ENCODE data around the gene MUC6.

Gene MUC6

DNA sequence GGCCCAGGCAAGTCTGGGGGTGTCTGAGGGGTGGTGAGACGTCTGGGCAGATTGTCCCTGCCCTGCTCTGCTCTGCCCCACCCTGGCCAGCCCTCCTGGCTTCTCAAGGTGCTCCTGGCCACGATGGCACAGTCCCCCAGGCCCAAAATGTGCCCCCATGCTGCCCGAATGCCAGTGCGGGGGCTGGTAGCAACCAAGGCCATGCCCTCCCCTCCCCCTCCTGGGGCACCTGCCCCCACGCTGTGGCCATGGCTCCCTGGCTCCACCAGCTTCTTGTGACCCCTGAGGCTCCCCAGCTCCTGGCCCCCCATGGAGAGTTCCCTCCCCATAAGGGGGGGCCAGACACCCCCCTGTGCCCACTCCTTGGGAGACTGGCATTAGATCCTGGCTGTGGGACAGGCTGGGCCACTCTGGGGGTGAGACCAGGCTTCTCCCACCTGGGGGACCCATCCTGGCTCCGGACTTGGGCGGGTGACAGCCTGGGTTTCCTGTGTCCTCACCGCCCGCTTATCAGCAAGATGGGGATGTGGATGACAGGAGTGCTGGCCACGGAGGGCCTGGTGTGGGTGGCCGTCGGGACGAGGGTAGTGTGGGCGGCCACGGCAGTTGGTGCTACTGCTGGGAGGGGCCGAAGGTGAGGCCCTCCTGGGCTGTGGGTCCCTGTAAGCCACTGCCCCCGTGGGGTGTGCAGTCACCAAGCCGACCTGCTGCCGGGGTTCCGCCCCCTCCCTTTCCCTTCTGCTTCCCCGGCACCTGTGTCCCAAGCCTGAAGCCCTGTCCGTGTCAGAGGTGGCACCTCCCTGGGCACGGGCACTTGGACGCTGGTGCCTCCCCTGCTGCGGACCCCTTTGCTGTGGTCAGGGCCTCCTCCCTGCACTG lies 15.9 kb upstream of the MUC6 start:
- Histone ChIP-seq H3K4me2 (no peak overlapping the region), H3K79me2 (ENCODE audit: insufficient read depth, low read depth) (no peaks in the 10 kb centered on the region), H3K27me3 (ENCODE audit: insufficient read depth, low read depth) (peaks cover 92% of the 10 kb centered on the region), H2AFZ (ENCODE audit: low read depth) (no peak overlapping the region), H3K4me3 (IDR thresholded peaks at IDR 0.05; ENCODE audit: insufficient read depth, low read depth, low read length) (no peak overlapping the region), H3K36me3 (ENCODE audit: insufficient read depth) (no peaks in the 10 kb centered on the region), H3K4me1 (ENCODE audit: low read depth, poor library complexity, severe bottlenecking) (no peaks in the 10 kb centered on the region), H4K20me1 (ENCODE audit: insufficient read depth) (no peaks in the 10 kb centered on the region), H3K9ac (no peak overlapping the region), H3K27ac (no peak overlapping the region)
- TF ChIP-seq, protein P1, sequence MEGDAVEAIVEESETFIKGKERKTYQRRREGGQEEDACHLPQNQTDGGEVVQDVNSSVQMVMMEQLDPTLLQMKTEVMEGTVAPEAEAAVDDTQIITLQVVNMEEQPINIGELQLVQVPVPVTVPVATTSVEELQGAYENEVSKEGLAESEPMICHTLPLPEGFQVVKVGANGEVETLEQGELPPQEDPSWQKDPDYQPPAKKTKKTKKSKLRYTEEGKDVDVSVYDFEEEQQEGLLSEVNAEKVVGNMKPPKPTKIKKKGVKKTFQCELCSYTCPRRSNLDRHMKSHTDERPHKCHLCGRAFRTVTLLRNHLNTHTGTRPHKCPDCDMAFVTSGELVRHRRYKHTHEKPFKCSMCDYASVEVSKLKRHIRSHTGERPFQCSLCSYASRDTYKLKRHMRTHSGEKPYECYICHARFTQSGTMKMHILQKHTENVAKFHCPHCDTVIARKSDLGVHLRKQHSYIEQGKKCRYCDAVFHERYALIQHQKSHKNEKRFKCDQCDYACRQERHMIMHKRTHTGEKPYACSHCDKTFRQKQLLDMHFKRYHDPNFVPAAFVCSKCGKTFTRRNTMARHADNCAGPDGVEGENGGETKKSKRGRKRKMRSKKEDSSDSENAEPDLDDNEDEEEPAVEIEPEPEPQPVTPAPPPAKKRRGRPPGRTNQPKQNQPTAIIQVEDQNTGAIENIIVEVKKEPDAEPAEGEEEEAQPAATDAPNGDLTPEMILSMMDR (conservative IDR thresholded peaks at IDR 0.05; ENCODE audit: low read depth, low read length) = no peak

DNA sequence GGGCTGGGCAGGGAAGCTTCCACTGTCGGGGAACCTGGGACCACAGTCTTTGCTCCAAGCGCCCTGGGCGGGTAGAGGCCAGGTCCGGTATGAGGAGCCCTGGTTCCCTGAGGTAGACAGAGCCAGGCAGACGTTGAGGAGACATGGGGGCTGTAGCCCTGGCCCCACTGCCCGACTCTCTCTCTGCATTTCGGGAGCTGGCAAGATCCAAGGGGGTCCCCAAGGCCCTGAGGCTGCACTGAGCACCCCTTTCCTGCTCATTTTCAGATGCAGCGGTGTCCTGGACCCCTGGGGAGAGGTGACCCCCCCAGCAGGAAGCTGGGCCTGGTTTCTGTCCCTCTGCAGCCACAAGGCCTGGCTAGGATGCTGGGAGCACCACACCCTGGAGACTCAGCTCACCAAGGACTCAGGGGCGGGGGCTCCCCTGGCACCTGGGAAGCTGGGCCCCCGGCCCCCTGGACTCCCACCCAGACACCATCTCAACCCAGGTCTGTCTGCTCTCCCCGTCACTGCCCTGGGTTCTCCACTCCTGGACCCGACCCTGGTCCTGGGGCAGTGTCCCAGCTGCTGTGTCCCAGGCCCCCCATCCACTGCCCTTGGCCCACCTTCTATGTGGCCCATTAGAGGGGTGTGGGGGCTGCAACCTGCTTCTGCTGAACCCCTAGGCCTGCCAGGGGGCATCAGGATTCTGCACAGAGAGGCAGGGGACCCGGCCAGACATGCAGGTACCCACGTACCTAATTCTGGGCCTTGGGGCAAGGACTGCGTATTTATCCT lies 15.0 kb upstream of the MUC6 start:
- H3K4me2 ChIP-seq = no peak overlapping the region
- no peak overlapping the region for H3K27ac ChIP-seq
- peaks cover 92% of the 10 kb centered on the region for H3K27me3 ChIP-seq (ENCODE audit: insufficient read depth, low read depth)
- H2AFZ ChIP-seq (ENCODE audit: low read depth) = no peak overlapping the region
- TF ChIP-seq, protein P1 (conservative IDR thresholded peaks at IDR 0.05; ENCODE audit: low read depth, low read length) = no peak; the same call in 1 of the 2 replicates
- no peaks in the 10 kb centered on the region for H3K79me2 ChIP-seq (ENCODE audit: insufficient read depth, low read depth)
- no peaks in the 10 kb centered on the region for H3K4me1 ChIP-seq (ENCODE audit: low read depth, poor library complexity, severe bottlenecking)
- H3K9ac ChIP-seq = no peak overlapping the region
- no peaks in the 10 kb centered on the region for H3K36me3 ChIP-seq (ENCODE audit: insufficient read depth)
- no peaks in the 10 kb centered on the region for H4K20me1 ChIP-seq (ENCODE audit: insufficient read depth)
- no peak overlapping the region for H3K4me3 ChIP-seq (IDR thresholded peaks at IDR 0.05; ENCODE audit: insufficient read depth, low read depth, low read length)

DNA sequence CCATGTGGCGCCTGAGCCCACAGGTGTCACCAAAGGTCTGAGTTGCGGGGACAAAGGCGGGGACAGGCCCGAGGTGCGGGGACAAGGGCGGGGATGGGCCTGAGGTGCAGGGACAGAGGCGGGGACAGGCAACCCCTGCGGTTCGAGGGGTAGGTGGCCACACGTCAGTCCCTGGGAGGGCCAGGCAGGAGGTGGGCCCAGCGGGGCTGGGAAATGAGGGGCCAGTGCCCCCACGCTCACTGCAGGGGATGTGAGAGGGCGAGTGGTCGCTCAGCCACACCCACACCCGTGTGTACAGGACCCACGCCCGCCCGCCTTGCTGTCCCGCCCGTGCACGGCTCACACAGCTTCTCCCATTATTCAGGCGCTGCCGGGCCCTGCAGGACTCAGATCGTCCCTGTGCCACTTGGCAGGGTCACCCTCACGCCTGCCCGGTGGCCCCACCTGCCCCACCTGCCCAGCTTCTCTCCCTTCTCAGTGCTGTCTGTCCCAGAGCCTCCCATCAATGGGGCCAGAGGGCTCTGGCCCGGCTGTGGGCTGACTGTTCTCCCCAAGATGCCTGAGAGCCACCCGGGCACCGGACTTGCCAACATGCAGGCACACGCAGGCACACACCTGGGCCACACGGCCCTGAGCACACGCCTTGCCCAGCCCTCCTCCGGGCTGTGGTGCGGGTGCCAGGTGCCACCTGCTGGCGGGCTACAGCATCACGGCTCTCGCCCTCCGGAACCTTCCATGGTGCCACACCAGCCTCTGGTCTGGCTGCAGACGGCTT lies 14.2 kb upstream of the MUC6 start:
- H3K4me1 ChIP-seq (ENCODE audit: low read depth, poor library complexity, severe bottlenecking) = no peaks in the 10 kb centered on the region
- H2AFZ ChIP-seq (ENCODE audit: low read depth) = no peak overlapping the region
- no peak overlapping the region for H3K4me2 ChIP-seq
- no peak overlapping the region for H3K9ac ChIP-seq
- H4K20me1 ChIP-seq (ENCODE audit: insufficient read depth) = no peaks in the 10 kb centered on the region
- H3K36me3 ChIP-seq (ENCODE audit: insufficient read depth) = no peaks in the 10 kb centered on the region
- no peak overlapping the region for H3K4me3 ChIP-seq (IDR thresholded peaks at IDR 0.05; ENCODE audit: insufficient read depth, low read depth, low read length)
- no peaks in the 10 kb centered on the region for H3K79me2 ChIP-seq (ENCODE audit: insufficient read depth, low read depth)
- peaks cover 92% of the 10 kb centered on the region for H3K27me3 ChIP-seq (ENCODE audit: insufficient read depth, low read depth)
- H3K27ac ChIP-seq = no peak overlapping the region
- TF ChIP-seq, protein P1 (conservative IDR thresholded peaks at IDR 0.05; ENCODE audit: low read depth, low read length) = peak; percentile 84

DNA sequence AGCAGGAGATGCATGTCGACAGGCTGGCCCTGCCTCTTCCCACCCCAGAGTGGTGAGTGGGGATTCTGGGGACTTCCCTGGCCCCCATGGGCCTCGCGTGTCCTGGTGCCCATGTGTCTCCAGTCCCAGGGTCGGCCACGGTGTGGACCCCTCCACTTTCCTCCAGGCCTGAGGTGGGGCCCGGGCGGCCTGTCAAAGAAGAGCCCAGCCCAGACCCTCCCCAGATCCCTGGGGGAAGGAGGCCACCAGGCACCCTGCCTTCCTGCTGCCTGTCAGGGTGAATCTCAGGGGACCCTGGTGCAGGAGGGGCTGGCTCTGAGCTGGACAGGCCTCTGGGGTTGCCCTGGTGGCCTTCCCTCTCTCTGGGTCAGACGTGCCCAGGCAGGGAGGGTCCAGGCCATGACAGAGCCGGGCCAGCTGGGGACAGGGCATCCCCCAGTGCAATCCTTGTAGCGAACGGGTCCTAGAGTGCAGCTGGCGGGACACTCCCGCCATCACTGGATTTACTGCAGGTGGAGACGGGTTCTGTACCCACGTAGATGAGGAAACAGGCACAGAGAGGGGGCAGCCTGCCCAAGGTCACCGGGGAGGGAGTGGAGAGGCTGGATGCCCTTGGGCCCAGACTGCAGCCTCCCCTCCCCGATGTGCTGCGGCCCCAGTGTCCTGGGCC lies 13.5 kb upstream of the MUC6 start:
- H3K4me1 ChIP-seq (ENCODE audit: low read depth, poor library complexity, severe bottlenecking) = no peaks in the 10 kb centered on the region
- TF ChIP-seq, protein P1 (conservative IDR thresholded peaks at IDR 0.05; ENCODE audit: low read depth, low read length) = no peak

More for the DNA sequence above, 13.5 kb upstream of the MUC6 start:
- peaks cover 92% of the 10 kb centered on the region for H3K27me3 ChIP-seq (ENCODE audit: insufficient read depth, low read depth)
- no peaks in the 10 kb centered on the region for H4K20me1 ChIP-seq (ENCODE audit: insufficient read depth)
- H3K27ac ChIP-seq = no peak overlapping the region
- no peaks in the 10 kb centered on the region for H3K36me3 ChIP-seq (ENCODE audit: insufficient read depth)
- no peak overlapping the region for H2AFZ ChIP-seq (ENCODE audit: low read depth)
- no peak overlapping the region for H3K4me3 ChIP-seq (IDR thresholded peaks at IDR 0.05; ENCODE audit: insufficient read depth, low read depth, low read length)
- no peak overlapping the region for H3K9ac ChIP-seq
- H3K4me2 ChIP-seq = no peak overlapping the region
- no peaks in the 10 kb centered on the region for H3K79me2 ChIP-seq (ENCODE audit: insufficient read depth, low read depth)
